ENCODE results near the gene TAAR5. TPM values are rescaled to one million over a fixed set of nuclear protein-coding genes. Genes with fewer than 3 reads are reported as not detected.

Gene TAAR5
- total and polyA plus RNA-seq, 4 donors, result not detected

DNA sequence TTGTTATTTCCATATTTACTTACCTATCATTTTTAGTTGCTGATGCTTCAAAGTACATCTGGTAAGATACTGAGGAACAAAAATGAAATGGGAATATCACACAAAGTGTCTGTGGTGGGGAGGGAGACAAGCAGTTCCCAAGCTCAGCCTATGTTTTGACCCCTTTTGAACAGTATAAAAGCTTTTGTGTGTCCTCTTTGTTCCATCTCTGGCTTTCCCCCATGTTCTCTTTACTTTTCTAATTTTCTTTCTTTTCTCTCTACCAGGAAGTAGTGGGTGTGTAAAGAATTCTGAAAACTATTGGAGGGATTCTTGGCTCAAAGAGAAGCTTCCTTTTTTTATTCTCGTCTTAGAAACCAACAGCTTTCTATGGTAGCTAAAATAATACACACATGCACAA lies 27.1 kb upstream of the TAAR5 start:
- ATAC-seq (ENCODE audit: insufficient read depth, low FRiP score), result no peak
- no peaks in the 10 kb centered on the region for H3K36me3 ChIP-seq (ENCODE audit: control insufficient read depth in 4 of 4, insufficient read depth in 4 of 4, low read length in 4 of 4)

DNA sequence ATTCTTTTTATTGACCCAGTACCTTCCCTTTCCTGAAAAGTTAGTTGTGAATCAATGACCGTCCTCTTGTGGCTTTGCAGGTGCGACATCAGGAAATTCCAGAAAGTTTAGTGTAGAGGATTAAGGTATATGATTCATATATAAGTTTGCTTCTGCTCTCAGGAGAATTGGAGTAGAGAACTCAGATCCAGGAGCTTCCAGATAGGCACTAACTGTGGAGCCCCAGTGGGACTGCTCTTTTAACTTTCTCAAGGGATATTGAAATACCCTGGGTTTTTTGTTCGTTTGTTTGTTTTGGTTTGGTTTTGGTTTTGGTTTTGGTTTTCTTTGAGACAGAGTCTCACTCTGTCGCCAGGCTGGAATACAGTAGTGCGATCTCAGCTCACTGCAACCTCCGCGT lies 25.0 kb upstream of the TAAR5 start:
- TF ChIP-seq, protein P1, sequence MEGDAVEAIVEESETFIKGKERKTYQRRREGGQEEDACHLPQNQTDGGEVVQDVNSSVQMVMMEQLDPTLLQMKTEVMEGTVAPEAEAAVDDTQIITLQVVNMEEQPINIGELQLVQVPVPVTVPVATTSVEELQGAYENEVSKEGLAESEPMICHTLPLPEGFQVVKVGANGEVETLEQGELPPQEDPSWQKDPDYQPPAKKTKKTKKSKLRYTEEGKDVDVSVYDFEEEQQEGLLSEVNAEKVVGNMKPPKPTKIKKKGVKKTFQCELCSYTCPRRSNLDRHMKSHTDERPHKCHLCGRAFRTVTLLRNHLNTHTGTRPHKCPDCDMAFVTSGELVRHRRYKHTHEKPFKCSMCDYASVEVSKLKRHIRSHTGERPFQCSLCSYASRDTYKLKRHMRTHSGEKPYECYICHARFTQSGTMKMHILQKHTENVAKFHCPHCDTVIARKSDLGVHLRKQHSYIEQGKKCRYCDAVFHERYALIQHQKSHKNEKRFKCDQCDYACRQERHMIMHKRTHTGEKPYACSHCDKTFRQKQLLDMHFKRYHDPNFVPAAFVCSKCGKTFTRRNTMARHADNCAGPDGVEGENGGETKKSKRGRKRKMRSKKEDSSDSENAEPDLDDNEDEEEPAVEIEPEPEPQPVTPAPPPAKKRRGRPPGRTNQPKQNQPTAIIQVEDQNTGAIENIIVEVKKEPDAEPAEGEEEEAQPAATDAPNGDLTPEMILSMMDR (IDR thresholded peaks at IDR 0.05; ENCODE audit: control extremely low read depth, extremely low read depth), result no peak
- H3K4me1 ChIP-seq (ENCODE audit: control insufficient read depth in 5 of 5, insufficient read depth in 5 of 5, low read length in 5 of 5), result no peaks in the 10 kb centered on the region
- no peaks in the 10 kb centered on the region for H3K36me3 ChIP-seq (ENCODE audit: control insufficient read depth in 4 of 4, insufficient read depth in 4 of 4, low read length in 4 of 4)
- no peaks in the 10 kb centered on the region for H3K9me3 ChIP-seq (ENCODE audit: control insufficient read depth in 4 of 4, insufficient read depth in 3 of 4, low read length in 3 of 4)
- WGBS, 2 donors, result 84 to 89% methylated on average over 6 to 7 of the region's 7 CpGs
- ATAC-seq (ENCODE audit: insufficient read depth, low FRiP score) (no peak), DNase-seq (no peak)
- H3K4me3 ChIP-seq, result no peak overlapping the region
- H3K27ac ChIP-seq (ENCODE audit: low read depth in 1 of 2, low read length in 1 of 2), result no peak overlapping the region
- no peaks in the 10 kb centered on the region for H3K27me3 ChIP-seq (ENCODE audit: control insufficient read depth in 3 of 3, insufficient read depth in 3 of 3, low read length in 2 of 3)
- no peak overlapping the region for H3K9ac ChIP-seq (ENCODE audit: insufficient read depth in 1 of 2, low read length in 2 of 2)

More for the DNA sequence above, 27.1 kb upstream of the TAAR5 start:
- 41% methylated on average over 1 of the region's 1 CpG for WGBS, 2 donors
- H3K9ac ChIP-seq (ENCODE audit: insufficient read depth in 1 of 2, low read length in 2 of 2), result no peak overlapping the region
- TF ChIP-seq, protein P1 (IDR thresholded peaks at IDR 0.05; ENCODE audit: control extremely low read depth, extremely low read depth), result no peak
- H3K27me3 ChIP-seq (ENCODE audit: control insufficient read depth in 3 of 3, insufficient read depth in 3 of 3, low read length in 2 of 3), result no peaks in the 10 kb centered on the region
- DNase-seq, result no peak
- H3K27ac ChIP-seq (ENCODE audit: low read depth in 1 of 2, low read length in 1 of 2), result no peak overlapping the region
- H3K4me1 ChIP-seq (ENCODE audit: control insufficient read depth in 5 of 5, insufficient read depth in 5 of 5, low read length in 5 of 5), result no peaks in the 10 kb centered on the region
- no peaks in the 10 kb centered on the region for H3K9me3 ChIP-seq (ENCODE audit: control insufficient read depth in 4 of 4, insufficient read depth in 3 of 4, low read length in 3 of 4)
- H3K4me3 ChIP-seq, result no peak overlapping the region

DNA sequence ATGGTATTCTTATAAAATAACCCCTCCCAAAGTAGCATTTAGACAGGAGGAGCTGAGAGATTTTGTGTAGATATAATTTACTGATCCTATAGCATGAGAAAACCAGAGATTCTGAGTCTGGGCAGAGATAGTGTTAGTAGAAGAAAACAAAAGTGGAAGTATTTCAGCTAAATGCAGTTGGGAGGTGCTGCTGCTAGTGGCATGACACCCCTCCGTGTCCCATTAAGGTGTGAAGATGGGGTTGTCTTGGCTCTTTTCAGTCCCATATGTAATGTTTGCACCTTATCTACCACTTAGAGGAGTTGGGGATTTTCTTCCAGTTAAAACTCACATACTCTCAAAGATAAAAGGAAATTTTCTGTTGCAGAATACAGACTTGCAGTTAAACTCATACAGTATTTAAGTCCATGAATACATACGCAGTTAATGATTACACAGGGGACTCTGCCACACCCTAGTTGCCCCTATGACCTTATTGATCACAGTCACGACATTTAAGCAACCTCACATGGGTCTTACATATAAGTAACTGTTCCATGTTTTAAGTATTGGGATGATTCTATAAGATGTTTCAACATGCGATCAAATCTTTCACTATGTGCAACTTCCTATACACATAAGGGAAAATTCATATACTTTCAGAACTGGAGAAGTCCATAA lies 23.0 kb upstream of the TAAR5 start:
- DNase-seq, result no peak
- TF ChIP-seq, protein P1 (IDR thresholded peaks at IDR 0.05; ENCODE audit: control extremely low read depth, extremely low read depth), result no peak
- Histone ChIP-seq H3K36me3 (ENCODE audit: control insufficient read depth in 4 of 4, insufficient read depth in 4 of 4, low read length in 4 of 4) (no peaks in the 10 kb centered on the region), H3K27me3 (ENCODE audit: control insufficient read depth in 3 of 3, insufficient read depth in 3 of 3, low read length in 2 of 3) (no peaks in the 10 kb centered on the region), H3K4me3 (no peak overlapping the region), H3K9ac (ENCODE audit: insufficient read depth in 1 of 2, low read length in 2 of 2) (no peak overlapping the region), H3K27ac (ENCODE audit: low read depth in 1 of 2, low read length in 1 of 2) (no peak overlapping the region), H3K9me3 (ENCODE audit: control insufficient read depth in 4 of 4, insufficient read depth in 3 of 4, low read length in 3 of 4) (no peaks in the 10 kb centered on the region), H3K4me1 (ENCODE audit: control insufficient read depth in 5 of 5, insufficient read depth in 5 of 5, low read length in 5 of 5) (no peaks in the 10 kb centered on the region)
- 60% methylated on average over 4 of the region's 4 CpGs for WGBS, 2 donors
- ATAC-seq (ENCODE audit: insufficient read depth, low FRiP score), result no peak

DNA sequence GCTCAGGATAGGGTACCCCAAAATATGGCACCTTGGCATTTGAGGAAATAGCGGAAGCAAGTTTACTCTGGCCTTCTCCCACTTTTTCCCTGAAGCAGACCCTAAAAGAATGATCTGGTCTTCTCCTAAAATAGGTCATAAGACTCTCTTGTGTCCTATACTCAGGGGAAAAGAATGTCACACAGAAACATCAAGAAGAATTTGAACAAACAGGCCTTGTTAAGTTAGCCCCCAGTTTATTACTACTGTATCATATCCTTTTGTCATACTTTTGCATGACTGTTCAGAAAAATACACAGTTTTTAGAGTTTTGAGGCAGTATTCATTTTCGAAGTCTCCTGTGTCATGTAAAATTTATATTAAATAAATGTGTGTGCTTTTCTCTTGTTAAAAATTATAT lies 22.1 kb upstream of the TAAR5 start:
- Histone ChIP-seq H3K9me3 (ENCODE audit: control insufficient read depth in 4 of 4, insufficient read depth in 3 of 4, low read length in 3 of 4) (no peaks in the 10 kb centered on the region), H3K27ac (ENCODE audit: low read depth in 1 of 2, low read length in 1 of 2) (no peak overlapping the region), H3K9ac (ENCODE audit: insufficient read depth in 1 of 2, low read length in 2 of 2) (no peak overlapping the region), H3K27me3 (ENCODE audit: control insufficient read depth in 3 of 3, insufficient read depth in 3 of 3, low read length in 2 of 3) (no peaks in the 10 kb centered on the region), H3K4me3 (no peak overlapping the region), H3K36me3 (ENCODE audit: control insufficient read depth in 4 of 4, insufficient read depth in 4 of 4, low read length in 4 of 4) (no peaks in the 10 kb centered on the region), H3K4me1 (ENCODE audit: control insufficient read depth in 5 of 5, insufficient read depth in 5 of 5, low read length in 5 of 5) (no peaks in the 10 kb centered on the region)
- TF ChIP-seq, protein P1 (IDR thresholded peaks at IDR 0.05; ENCODE audit: control extremely low read depth, extremely low read depth), result no peak
- ATAC-seq (ENCODE audit: insufficient read depth, low FRiP score), result no peak
- 95% methylated on average over 2 of the region's 2 CpGs for WGBS, 2 donors
- no peak for DNase-seq

All from lung (tissue), 12 donors.